Measurements from ENCODE around the gene RRP9. TPM values are rescaled to one million over a fixed set of nuclear protein-coding genes. Genes with fewer than 3 reads are reported as not detected.
"Not testable (repeated sequence)": the region's sequence is repeated elsewhere in the genome, so short reads cannot be mapped to it uniquely, and the experiment has no call there.

The RRP9 gene
- polyA plus RNA-seq, 4 donors = 17.6 to 22.6 (median 19.9) TPM

DNA sequence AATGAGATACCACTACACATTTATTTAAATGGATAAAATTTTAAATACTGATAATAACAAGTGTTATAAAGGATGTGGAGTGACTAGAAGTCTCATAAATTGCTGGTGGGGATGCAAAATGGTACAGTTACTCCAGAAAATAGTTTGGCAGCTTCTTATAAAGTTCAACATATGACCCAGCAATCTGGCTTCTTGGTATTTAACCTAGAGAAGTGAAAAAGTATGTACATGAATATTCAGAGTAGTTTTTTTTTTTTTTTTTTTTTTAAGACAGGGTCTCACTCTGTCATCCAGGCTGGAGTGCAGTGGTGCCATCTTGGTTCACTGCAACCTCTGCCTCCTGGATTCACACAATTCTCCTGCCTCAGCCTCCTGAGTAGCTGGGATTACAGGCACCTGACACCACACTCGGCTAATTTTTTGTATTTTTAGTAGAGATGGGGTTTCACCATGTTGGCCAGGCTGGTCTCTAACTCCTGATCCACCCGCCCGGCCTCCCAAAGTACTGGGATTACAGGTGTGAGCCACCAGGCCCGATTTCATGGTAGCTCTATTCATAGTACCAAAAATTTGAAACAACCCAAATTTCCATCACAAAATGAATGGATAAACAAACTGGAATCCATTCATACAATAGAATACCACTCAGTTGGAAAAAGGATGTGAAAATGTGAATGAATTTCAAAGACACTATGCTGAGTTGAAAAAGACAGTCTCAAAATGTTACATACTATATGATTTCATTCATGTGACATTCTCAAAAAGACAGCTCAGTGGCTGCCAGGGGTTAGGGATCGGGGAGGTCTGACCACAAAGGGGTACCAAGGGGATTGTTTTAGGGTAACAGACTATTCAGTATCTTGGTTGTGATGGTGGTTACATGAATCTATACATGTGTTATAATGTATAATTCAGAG, 14.4 kb downstream of the RRP9 start:
- no peak for DNase-seq (ENCODE audit: low read depth in 4 of 4, low spot score in 3 of 4)

DNA sequence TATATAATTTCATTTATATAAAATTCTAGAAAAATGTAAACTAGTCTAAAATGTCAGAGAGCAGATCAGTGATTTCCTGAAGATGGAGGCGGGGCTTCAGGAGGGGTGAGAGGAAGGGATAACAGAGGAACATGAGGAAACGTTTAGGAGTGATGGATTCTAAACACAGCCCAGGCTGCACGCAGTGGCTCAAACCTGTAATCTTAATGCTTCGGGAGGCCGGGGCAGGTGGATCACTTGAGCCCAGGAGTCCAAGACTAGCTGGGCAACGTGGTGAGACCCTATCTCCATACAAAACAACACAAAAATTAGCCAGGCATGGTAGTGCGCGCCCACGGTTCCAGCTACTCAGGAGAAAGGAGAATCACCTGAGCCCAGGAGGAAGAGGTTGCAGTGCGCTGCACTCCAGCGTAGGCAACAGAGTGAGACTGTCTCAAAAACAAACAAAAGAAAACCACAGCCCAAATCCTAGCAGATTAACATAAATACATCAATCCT, 20.6 kb downstream of the RRP9 start:
- no peak for DNase-seq (ENCODE audit: low read depth in 4 of 4, low spot score in 3 of 4)

DNA sequence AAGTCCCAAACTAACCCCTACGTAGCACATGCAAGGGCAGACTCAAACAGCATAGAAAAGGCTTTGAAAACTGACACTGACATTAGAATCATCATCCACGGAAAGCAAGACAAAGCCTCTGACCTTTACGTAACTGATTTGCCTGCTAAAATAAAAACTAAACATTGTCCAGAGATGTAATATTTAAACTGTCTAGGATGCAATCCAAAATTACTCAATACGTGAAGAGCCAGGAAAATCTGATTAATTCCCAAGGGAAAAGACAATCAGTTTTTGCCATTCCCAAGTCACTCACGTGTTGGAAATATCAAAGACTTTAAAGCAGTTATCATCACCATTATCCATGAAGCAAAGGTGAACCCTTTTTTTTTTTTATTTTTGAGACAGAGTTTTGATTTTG, 25.3 kb downstream of the RRP9 start:
- DNase-seq (ENCODE audit: low read depth in 4 of 4, low spot score in 3 of 4) = no peak

DNA sequence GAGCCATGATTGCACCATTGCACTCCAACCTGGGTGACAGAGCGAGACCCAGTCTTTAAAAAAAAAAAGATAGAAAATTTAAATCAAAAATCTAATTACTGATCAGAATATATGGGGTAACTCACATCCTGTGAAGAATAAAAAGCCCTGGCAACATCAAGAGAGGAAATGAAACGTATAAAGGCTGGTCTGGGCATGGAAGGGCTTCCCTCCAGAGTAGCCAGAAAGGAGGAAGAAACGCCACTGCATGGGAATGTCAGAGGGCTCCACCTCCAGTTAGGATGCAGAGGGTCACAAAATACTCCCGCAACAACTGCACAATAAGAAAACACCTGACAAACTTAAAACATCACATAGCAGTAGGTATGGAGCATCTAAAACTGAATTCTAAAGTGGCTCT, 33.7 kb downstream of the RRP9 start:
- no peak for DNase-seq (ENCODE audit: low read depth in 4 of 4, low spot score in 3 of 4)

DNA sequence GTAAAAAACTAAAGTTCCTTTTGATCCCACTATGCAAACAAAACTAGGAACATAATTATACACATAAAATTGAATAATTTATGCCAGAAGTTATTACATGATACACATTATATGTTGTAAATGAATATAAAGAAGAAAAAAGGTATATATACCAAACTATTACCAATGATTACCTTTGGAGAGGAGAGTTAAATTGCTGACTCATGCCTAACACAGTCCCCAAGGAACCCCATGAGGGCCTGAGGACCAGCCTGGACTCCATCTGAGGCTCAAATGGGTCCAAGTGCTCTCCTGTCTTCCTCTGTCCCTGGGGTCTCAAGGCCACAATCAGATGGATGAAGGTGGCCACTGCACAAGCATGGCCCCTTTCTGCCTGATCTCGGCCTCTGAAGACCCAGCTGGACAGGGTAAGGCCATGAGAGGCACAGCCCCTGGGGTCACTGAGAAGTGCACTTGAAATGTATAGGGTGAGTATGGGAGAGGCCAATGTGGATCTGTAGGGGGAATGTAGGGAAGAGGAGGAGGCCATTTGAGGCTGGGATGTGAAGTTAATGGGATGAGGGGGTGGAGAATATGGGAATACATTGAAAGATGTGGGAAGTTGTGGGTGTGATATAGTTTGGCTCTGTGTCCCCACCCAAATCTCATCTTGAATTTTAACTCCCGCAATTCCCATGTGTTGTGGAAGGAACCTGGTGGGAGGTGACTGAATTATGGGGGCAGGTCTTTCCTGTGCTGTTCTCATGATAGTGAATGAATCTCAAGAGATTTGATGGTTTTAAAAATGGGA, 37.5 kb downstream of the RRP9 start:
- no peak for DNase-seq (ENCODE audit: low read depth in 4 of 4, low spot score in 3 of 4)

DNA sequence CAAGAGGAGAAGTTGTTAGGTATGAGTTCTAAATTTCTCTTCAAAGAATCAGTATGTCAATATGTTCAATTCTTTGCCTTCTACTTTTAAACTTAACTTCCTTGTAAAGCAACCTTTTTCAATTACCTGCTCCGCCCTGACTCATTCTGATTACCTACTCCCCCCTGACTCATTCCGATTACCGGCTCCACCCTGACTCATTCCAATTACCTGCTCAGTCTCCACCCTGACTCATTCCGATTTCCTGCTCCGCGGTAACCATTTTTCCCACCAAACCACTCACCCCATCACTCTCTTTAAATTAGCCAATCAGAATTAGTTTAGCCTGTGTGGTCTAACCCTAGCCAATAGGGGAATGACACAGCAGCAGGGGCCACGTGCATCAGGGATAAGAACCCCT, 39.3 kb downstream of the RRP9 start:
- DNase-seq (ENCODE audit: low read depth in 4 of 4, low spot score in 3 of 4) = not testable (repeated sequence)

DNA sequence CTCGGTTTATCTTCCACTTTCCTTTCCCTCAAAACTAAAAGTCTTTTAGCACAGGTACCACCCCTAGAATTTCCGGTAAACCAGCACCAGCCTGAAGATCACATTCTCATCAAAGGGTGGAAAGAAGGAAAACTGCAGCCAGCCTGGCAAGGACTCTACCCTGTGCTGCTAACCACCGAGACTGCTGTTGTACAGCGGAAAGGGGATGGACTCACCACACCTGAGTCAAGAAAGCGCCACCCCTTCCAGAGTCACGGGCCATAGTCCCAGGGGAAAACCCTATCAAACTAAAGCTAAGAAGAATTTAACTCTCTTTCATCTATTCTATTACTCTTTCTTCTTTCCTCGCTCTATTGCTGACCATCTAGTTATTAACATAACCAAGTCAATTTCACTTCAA, 41.7 kb downstream of the RRP9 start:
- DNase-seq (ENCODE audit: low read depth in 4 of 4, low spot score in 3 of 4) = not testable (repeated sequence)

DNA sequence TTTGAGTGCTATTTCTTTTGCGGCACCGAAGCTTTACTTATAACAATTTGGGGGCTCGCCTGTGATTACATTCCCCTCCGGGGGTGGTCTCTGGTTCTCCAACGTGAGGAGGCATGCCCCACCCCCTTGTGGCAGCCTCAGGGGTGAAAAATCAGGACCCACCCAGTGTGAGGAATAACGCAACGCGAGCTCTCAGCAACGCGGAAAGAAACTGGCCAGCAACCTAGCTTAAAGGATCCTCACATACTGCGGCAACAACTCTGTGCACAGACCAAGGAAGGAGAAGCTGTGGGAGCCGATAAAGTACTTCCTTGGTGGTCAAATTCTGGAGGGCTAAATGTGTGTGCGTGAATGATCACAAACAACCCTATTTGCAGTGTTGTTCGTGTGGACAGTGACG, 44.3 kb downstream of the RRP9 start:
- DNase-seq (ENCODE audit: low read depth in 4 of 4, low spot score in 3 of 4) = no peak

DNA sequence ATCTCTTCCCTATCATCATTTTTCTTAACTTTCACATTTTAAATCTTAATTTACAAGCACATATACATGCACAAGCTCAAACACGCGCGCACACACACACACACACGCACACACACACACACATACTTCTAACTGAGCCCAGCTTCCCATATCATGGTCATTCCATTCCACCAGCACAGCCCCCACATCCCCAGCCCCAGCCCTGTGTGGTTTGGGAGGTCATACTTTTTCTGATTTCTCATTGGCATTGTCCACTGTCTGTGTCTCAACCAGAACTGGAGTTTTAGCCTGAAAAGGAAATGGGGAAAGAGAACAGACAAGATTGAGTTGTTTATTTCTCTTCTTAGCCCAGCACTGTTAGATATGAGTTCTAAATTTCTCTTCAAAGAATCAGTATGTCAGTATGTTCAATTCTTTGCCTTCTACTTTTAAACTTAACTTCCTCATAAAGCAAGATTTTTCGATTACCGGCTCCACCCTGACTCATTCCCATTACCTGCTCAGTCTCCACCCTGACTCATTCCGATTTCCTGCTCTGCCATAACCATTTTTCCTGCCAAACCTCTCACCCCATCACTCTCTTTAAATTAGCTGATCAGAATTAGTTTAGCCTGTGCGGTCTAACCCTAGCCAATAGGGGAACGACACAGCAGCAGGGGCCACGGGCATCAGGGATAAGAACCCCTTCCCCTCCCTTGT, 44.9 kb downstream of the RRP9 start:
- DNase-seq (ENCODE audit: low read depth in 4 of 4, low spot score in 3 of 4) = no peak

DNA sequence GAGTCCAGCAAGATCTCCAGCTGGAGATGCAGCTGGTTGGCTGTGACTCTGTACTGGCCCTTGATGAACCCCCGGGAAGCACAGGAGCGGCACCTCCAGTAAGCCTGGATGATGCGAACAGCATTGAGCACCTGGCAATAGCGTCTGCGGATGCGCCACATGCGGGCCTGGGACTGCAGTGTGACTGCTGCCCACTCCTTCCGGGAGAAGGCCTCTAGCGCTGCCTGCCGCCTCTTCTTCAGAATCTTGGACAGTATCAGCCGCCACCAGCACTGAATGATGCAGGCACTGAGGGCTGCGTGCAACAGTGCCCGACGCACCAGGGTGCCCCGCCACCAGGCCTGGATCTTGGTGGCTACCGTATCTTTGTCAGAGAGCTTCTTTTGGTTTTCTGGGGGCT, 46.8 kb downstream of the RRP9 start:
- DNase-seq (ENCODE audit: low read depth in 4 of 4, low spot score in 3 of 4) = no peak

DNA sequence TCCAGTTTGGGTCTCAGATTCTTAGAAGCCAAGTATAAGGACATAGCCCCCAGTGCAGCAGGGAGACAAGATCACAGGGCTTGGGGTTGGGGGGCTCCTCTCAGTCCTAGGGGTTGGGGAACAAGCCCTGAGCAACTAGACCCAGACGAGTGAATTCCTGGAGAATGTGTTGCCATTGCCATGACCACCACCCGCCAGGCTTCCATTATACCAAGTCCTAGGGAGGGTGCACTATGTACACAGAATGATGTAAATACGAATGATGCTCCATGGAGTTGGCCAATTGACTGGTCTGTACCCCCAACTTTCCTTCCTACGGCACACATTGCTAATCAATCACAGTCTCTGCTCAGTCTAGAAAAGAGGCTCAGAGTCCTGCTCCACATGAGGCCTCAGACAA, 47.3 kb downstream of the RRP9 start:
- DNase-seq (ENCODE audit: low read depth in 4 of 4, low spot score in 3 of 4) = no peak

DNA sequence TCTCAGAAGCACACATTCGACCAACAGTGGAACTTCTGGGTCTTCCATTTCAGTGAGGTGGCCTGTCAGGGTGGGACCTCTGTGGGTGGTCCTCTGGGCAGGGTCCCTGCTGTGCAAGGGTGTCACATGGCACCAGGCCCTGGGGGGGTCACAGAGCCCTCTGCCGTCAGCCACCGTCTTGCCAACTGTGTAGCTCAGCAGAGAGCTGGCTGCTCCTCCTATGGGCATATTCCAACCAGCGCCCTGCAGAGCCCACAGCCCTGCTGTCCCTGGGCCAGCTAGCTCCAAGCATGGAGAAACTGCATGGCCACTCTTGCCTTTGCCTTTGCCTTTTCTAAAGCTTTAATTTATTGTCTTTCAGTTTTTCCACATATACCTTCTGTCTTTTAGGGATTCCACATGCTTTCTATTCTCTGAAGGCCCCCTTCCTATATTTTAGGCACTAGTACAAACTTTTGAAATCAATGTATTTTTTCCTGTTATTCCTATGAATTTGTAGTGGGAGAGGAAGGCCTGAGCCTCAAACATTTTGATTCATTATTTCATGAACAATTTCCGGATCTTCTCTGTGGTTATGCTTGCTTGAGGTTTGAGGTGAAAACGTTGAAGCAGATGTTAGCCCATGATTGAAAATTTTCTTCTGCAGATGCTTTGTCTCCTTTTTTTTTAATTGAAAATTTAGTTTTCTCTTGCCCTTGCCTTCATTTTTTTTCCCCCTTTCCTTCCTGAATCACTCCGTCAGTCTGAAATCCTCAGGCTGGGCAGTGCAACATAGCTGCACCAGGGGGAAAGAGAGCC, 50.3 kb downstream of the RRP9 start:
- no peak for DNase-seq (ENCODE audit: low read depth in 4 of 4, low spot score in 3 of 4)

DNA sequence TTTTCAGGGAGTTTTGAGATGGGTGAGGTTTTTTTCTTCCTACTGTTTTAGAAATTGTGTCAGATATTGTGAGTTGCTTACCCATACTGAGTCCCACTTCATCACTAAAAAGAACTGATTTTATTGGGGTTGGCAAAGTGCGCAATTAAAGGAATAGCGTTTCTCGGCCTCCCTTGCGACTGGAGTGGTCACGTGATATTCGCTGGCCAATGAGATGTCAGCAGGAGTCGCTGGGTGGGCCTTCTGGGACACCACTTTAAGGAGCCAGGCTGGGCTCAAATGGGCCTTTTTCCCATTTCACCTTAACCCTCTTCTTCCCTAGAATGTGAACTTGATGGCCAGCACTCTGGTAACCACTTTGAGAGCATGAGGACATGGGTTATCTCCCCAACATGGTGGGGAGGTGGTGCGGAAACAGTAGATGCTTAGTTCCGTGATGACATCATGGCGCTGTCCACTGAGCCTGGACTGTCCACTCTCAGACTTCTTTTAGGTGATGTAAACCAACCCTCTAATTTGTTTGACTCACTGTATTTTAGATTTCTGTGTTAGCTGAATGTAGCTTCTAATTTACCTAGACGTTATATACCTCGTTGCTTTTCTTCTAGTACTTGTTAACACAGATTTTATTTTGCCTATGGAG, 53.1 kb downstream of the RRP9 start:
- no peak for DNase-seq (ENCODE audit: low read depth in 4 of 4, low spot score in 3 of 4)

DNA sequence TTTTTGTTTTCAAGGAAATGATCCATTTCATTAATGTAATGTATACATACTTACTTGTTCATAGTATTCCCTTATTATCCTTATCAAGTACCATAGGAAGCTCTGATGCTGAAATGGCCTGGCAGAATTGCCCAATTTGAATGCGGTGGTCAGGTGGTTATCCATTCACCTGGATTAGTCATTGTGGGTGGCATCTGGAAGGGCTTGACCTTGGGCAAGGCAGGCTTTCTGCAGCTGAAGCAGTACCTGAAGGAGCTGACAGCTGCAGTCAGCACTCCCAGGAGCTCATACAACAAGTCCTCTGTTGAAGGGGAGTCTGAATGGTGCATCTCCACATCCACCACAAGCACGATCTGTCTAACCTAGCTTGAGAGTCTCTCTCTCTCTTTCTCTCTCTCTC, 54.1 kb downstream of the RRP9 start:
- DNase-seq (ENCODE audit: low read depth in 4 of 4, low spot score in 3 of 4) = no peak

DNA sequence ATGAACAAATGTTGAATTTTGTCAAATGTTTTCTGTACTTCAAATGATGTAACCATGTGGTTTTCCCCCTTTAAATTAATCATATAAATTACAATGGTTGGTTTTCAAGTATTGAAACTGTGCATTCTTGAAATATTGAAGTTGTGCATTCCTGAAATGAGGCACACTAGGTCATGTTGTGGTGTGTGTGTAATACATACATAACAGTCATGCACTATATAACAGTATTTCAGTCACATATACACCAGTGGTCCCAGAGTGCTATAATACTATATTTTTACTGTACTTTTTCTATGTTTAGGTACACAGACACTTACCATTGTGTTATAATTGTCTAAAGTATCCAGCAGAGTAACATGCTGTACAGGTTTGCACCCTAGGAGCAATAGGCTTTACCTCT, 55.3 kb downstream of the RRP9 start:
- DNase-seq (ENCODE audit: low read depth in 4 of 4, low spot score in 3 of 4) = no peak

Other genes with a start within 250 kb of the RRP9 start
- under 1 TPM; 0.46 to 0.69 (median 0.62) TPM for gene GRM2, start 234.8 kb downstream of the RRP9 start, polyA plus RNA-seq (ENCODE audit: insufficient read length in 4 of 4)
- gene IQCF6, start 162.7 kb downstream of the RRP9 start, polyA plus RNA-seq (ENCODE audit: insufficient read length in 4 of 4) = not detected
- gene IQCF2, start 80.3 kb downstream of the RRP9 start, polyA plus RNA-seq (ENCODE audit: insufficient read length in 4 of 4) = not detected
- gene IQCF5, start 66.3 kb downstream of the RRP9 start, polyA plus RNA-seq (ENCODE audit: insufficient read length in 4 of 4) = not detected
- not detected for gene IQCF1, start 38.6 kb downstream of the RRP9 start, polyA plus RNA-seq (ENCODE audit: insufficient read length in 4 of 4)
- 10 to 100 TPM; 16.0 to 19.6 (median 17.2) TPM for gene PARP3, start 459 bp upstream of the RRP9 start, polyA plus RNA-seq (ENCODE audit: insufficient read length in 4 of 4)
- gene GPR62, start 13.5 kb upstream of the RRP9 start, polyA plus RNA-seq (ENCODE audit: insufficient read length in 4 of 4) = under 1 TPM; 0.30 to 0.68 (median 0.40) TPM
- gene PCBP4, start 25.6 kb upstream of the RRP9 start, polyA plus RNA-seq (ENCODE audit: insufficient read length in 4 of 4) = 10 to 100 TPM; 53.6 to 68.2 (median 56.2) TPM
- 10 to 100 TPM; 80.5 to 95.6 (median 90.7) TPM for gene ABHD14B, start 32.1 kb upstream of the RRP9 start, polyA plus RNA-seq (ENCODE audit: insufficient read length in 4 of 4)
- 10 to 100 TPM; 24.1 to 34.7 (median 26.9) TPM for gene ABHD14A, start 33.2 kb upstream of the RRP9 start, polyA plus RNA-seq (ENCODE audit: insufficient read length in 4 of 4)
- gene ACY1, start 41.6 kb upstream of the RRP9 start, polyA plus RNA-seq (ENCODE audit: insufficient read length in 4 of 4) = 100 to 1,000 TPM; 102 to 142 (median 115) TPM
- gene RPL29, start 54.0 kb upstream of the RRP9 start, polyA plus RNA-seq (ENCODE audit: insufficient read length in 4 of 4) = 1,000 to 10,000 TPM; 1,532 to 1,899 (median 1,617) TPM
- gene DUSP7, start 114.7 kb upstream of the RRP9 start, polyA plus RNA-seq (ENCODE audit: insufficient read length in 4 of 4) = 10 to 100 TPM; 16.7 to 20.0 (median 18.4) TPM
- gene POC1A, start 212.5 kb upstream of the RRP9 start, polyA plus RNA-seq (ENCODE audit: insufficient read length in 4 of 4) = 1 to 10 TPM; 7.1 to 8.6 (median 7.9) TPM